Loucy (cell line): ENCODE data around the gene DCAF7.

Source experiments
- H2AFZ ChIP-seq: fragments of 200-600 bp; sonication (generic); 2 replicates; pipeline ENCODE4 v1.6.0; 2016; ENCODE audit warnings: antibody characterized with exemption, mild to moderate bottlenecking, low read length, moderate library complexity
- H3F3A ChIP-seq: fragments of 200-600 bp; 2 replicates; pipeline ENCODE4 v1.6.0; 2016; ENCODE audit warnings: antibody characterized with exemption, low read depth, mild to moderate bottlenecking
- H3K27me3 ChIP-seq: fragments of 200-600 bp; sonication (generic); 2 replicates; pipeline ENCODE4 v1.6.1; 2014; ENCODE audit warnings: low read length, mild to moderate bottlenecking; ENCODE audit not compliant: insufficient read depth, poor library complexity, severe bottlenecking
- H3K36me3 ChIP-seq: fragments of 200-600 bp; sonication (generic); 2 replicates; pipeline ENCODE4 v1.6.1; 2016; ENCODE audit warnings: low read length; ENCODE audit not compliant: insufficient read depth
- H3K4me1 ChIP-seq: fragments of 200-600 bp; sonication (generic); 2 replicates; pipeline ENCODE4 v1.5.1; 2014; ENCODE audit warnings: low read length, mild to moderate bottlenecking; ENCODE audit not compliant: insufficient read depth, poor library complexity, severe bottlenecking
- H3K4me2 ChIP-seq: fragments of 200-600 bp; sonication (generic); 2 replicates; pipeline ENCODE4 v1.6.0; 2014; ENCODE audit warnings: antibody characterized with exemption, low read length, low read depth, mild to moderate bottlenecking; ENCODE audit not compliant: poor library complexity, severe bottlenecking
- H3K4me3 ChIP-seq: fragments of 200-600 bp; sonication (generic); 2 replicates; pipeline ENCODE4 v1.5.1; 2014; ENCODE audit warnings: low read length, mild to moderate bottlenecking, mixed read lengths; ENCODE audit not compliant: poor library complexity, severe bottlenecking
- H3K79me2 ChIP-seq: fragments of 200-600 bp; sonication (generic); 2 replicates; pipeline ENCODE4 v1.6.1; 2014; ENCODE audit warnings: low read length; ENCODE audit not compliant: insufficient read depth
- H3K9ac ChIP-seq: fragments of 200-600 bp; sonication (generic); 2 replicates; pipeline ENCODE4 v1.6.0; 2014; ENCODE audit warnings: mild to moderate bottlenecking, low read depth, low read length, moderate library complexity; ENCODE audit not compliant: poor library complexity, severe bottlenecking
- H3K9me2 ChIP-seq: fragments of 200-600 bp; sonication (generic); replicated peaks from 2 replicates; pipeline ENCODE4 v1.6.1; 2016; ENCODE audit warnings: low read depth, low read length, mixed read lengths
- H3K9me3 ChIP-seq: fragments of 200-600 bp; sonication (generic); 2 replicates; pipeline ENCODE4 v1.6.1; 2014; ENCODE audit warnings: mild to moderate bottlenecking, antibody characterized with exemption, low read length, low read depth; ENCODE audit not compliant: insufficient read depth
- H4K20me1 ChIP-seq: fragments of 200-600 bp; sonication (generic); 2 replicates; pipeline ENCODE4 v1.6.0; 2014; ENCODE audit warnings: antibody characterized with exemption, low read length, mild to moderate bottlenecking; ENCODE audit not compliant: insufficient read depth, poor library complexity, severe bottlenecking
- EZH2phosphoT487 ChIP-seq: fragments of 200-600 bp; IDR thresholded peaks from 2 replicates; pipeline ENCODE4 v1.6.1; 2018; ENCODE audit warnings: antibody characterized with exemption, mild to moderate bottlenecking, moderate library complexity, borderline replicate concordance
- TF ChIP-seq, protein P1 (sequence below): fragments of 200-600 bp; sonication (generic); conservative IDR thresholded peaks from 2 replicates; pipeline ENCODE4 v1.5.1; 2014; ENCODE audit warnings: mild to moderate bottlenecking, antibody characterized with exemption, low read length

DCAF7 gene

GRCh38 chr17:63516910-63517824 is 33.1 kb upstream of the DCAF7 start:
- Histone ChIP-seq H3K79me2 (no peaks in the 10 kb centered on the region), H3K27me3 (no peaks in the 10 kb centered on the region), H4K20me1 (no peaks in the 10 kb centered on the region), H3K4me2 (no peak overlapping the region), H3K36me3 (no peaks in the 10 kb centered on the region), H3K9me3 (no peaks in the 10 kb centered on the region), H3K9ac (no peak overlapping the region), H3K9me2 (no peaks in the 10 kb centered on the region), H3F3A (no peaks in the 10 kb centered on the region), H3K4me1 (no peaks in the 10 kb centered on the region), H2AFZ (no peak overlapping the region), H3K4me3 (no peak overlapping the region)
- no peak for TF ChIP-seq EZH2phosphoT487
- TF ChIP-seq, protein P1, sequence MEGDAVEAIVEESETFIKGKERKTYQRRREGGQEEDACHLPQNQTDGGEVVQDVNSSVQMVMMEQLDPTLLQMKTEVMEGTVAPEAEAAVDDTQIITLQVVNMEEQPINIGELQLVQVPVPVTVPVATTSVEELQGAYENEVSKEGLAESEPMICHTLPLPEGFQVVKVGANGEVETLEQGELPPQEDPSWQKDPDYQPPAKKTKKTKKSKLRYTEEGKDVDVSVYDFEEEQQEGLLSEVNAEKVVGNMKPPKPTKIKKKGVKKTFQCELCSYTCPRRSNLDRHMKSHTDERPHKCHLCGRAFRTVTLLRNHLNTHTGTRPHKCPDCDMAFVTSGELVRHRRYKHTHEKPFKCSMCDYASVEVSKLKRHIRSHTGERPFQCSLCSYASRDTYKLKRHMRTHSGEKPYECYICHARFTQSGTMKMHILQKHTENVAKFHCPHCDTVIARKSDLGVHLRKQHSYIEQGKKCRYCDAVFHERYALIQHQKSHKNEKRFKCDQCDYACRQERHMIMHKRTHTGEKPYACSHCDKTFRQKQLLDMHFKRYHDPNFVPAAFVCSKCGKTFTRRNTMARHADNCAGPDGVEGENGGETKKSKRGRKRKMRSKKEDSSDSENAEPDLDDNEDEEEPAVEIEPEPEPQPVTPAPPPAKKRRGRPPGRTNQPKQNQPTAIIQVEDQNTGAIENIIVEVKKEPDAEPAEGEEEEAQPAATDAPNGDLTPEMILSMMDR = no peak

DNA sequence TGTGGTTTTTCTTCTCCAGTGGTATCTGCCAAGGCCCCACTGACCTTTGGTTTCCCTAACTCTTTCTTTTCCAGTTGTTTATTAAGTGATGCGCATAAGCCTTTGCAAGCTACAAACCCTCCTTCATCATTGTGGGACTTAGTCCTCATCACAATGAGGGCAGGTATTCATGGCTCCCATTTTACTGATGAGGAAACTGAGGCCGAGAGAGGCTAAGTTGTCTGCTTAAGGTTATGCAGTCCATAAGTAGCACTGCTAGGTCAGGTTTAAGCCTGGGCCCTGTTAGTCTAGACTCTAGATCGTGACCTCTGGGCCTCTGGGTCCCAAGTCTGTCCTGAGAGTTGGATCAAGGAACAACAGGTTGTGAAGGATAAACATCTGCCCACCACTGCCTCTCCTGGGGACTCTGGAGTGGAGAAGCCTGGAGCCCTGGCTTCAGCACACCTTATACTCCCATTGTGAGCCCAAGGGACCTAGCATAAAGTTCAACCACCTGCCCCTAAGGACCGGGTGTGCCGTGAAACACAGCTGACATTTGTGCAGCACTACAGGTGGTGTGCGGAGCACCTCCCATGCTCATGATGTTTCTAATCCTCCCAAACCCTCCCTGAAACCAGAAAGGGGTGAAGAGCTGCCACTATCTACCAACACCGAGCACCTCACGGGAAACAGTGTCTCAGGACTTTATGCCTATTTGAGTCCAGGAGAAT is 32.3 kb upstream of the DCAF7 start:
- no peak overlapping the region for H3K4me2 ChIP-seq
- H3K36me3 ChIP-seq = no peaks in the 10 kb centered on the region
- H3K9me2 ChIP-seq = no peaks in the 10 kb centered on the region
- no peak overlapping the region for H3K9ac ChIP-seq
- no peaks in the 10 kb centered on the region for H3K79me2 ChIP-seq
- no peak overlapping the region for H3K4me3 ChIP-seq
- TF ChIP-seq EZH2phosphoT487 = no peak
- TF ChIP-seq, protein P1 = no peak
- no peaks in the 10 kb centered on the region for H3K9me3 ChIP-seq
- no peak overlapping the region for H2AFZ ChIP-seq
- H3K4me1 ChIP-seq = no peaks in the 10 kb centered on the region
- H4K20me1 ChIP-seq = no peaks in the 10 kb centered on the region
- H3K27me3 ChIP-seq = no peaks in the 10 kb centered on the region
- H3F3A ChIP-seq = no peaks in the 10 kb centered on the region

- Histone ChIP-seq H3K9ac (no peak overlapping the region), H3K4me3 (no peak overlapping the region), H3K4me1 (no peaks in the 10 kb centered on the region), H3K9me2 (no peaks in the 10 kb centered on the region), H4K20me1 (no peaks in the 10 kb centered on the region), H3K4me2 (no peak overlapping the region), H3K9me3 (no peaks in the 10 kb centered on the region), H3K27me3 (no peaks in the 10 kb centered on the region), H3K36me3 (no peaks in the 10 kb centered on the region), H3F3A (no peaks in the 10 kb centered on the region), H2AFZ (no peak overlapping the region), H3K79me2 (no peaks in the 10 kb centered on the region)
- TF ChIP-seq, protein P1 = no peak
- no peak for TF ChIP-seq EZH2phosphoT487
These were observed 31.0 kb upstream of the DCAF7 start for GRCh38 chr17:63519116-63519881.
